NOMO-1 treated with DMSO at 0.1 percent for 48 hours (cell line): ENCODE measurements around the gene UNC79.

ENCODE experiments used
- DNase-seq: peaks from one replicate; lab custom pipeline; 2025; ENCODE audit not compliant: unreplicated experiment; lab: John Stamatoyannopoulos, UW

The UNC79 gene

DNA sequence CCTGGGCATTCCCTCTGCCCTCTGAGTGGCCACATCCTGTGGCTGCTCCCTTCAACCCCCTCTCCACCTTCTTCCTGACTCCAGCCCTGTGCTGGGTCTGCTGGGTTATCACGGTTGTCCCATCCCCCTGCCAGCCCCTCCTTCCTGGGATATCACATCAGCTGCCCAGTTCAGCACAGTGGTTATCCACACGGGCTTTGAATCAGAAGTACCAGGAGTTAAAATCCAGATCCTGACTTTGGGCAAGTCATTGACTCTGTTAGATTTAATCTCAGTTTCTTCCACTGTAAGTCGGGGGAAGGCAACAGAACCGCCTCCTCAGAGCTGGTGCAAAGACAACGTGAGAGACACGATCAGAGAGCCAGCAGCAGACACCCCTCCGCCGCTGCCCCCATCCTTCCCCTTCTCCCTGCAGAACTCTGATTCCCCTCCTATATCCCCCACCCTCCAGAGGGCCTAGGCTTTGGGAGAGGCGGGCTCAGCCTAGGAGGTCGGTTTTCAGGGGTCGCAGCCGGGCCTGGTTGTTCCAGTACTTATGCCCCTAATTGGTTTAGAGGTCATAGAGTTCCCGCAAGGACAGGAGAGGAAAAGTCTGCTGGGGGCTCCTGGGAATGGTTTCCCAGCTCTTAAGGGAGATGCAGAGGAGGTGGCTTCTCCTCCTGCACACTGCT, 315.0 kb downstream of the UNC79 start:
- DNase-seq, result no peak

DNA sequence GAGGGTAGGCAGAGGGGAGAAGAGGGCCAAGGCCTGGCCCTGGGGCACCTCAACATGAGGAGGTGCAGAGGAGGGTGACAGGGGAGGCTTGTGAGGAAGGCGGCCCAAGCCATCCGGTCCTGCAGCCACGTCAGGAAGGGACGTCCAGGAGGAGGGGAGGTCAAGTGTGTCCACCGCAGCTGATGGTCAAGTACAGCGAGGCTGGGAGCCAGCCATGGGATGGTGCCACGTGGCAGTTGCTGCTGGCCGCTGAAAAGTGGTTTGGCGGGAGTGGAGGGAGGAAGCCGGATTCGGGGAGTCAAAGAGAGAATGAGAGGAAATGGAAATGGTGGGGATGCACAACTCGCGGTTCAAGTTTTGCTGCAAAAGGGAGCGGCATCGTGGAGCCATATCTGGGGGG, 316.4 kb downstream of the UNC79 start:
- no peak for DNase-seq

DNA sequence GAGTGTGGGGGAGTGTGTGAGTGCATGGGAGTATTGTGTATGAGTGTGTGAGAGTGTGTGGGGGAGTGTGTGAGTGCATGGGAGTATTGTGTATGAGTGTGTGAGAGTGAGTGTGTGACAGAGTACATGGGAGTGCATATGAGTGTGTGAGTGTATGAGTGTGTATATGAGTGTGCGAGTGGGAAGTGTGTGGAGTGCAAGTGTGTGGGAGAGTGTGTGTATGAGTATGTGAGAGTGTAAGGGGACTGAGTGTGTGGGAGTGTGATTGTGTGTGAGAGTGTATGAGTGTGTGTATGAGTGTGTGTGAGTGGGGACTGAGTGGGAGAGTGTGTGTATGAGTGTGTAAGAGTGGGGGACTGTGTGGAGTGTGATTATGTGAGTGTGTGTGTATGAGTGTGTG, 316.8 kb downstream of the UNC79 start:
- no peak for DNase-seq

DNA sequence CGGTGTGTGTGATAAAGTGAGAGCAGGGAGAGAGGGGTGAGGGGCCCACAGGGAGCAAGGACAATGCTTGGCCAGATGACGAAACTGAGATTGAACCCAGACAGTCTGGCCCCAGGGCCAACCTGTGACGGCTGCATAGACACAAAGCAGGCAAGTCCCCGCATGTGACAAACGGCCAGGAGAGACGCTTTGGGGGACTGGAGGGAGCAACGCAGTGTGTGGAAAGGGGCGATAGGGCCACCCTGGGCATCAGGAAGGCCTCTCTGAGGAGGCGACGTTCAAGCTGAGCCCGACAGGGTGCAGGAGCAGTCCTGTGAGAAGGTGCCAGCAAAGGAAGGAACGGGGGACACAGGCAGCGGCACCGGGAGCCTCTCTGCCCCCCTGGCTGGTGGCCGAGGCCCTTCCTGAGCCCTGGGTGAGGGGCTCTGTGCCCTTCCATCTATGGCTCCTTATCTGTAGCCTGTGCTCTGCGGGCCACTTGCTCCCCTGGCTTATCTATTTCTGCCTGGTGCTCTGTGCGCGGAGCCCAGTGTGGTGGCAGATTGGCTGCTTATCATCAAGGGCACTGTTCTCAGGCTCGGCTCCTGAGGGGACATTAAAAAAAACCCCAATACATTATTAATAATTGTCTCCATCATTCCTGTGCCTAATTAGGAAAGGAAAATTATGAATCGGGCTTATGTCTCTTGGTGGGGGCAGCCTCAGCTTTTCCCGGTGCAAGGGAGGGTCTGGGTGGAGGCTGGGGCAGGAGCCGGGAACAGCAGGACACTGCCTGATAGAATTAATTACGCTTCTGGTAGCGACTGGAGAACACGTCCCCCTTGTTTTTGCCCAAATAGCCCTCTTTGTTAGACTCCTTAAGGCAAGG, 317.7 kb downstream of the UNC79 start:
- DNase-seq, result no peak

DNA sequence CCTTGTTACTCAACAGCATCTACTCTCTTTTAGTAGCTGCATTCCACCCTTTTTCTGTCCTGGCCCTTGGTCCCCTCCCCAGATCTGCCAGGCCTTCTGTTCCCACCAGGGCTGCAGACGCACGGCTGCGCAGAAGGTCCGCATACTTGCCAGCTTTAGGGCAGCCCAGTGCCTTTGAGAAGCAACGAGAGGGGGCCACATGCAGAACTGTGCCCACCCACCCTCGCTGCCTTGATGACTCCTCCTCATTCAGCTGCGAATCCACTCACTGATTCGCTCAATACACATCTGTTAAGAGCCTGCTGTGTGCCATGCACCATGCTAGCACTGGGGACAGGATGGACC, 318.3 kb downstream of the UNC79 start:
- DNase-seq, result no peak

DNA sequence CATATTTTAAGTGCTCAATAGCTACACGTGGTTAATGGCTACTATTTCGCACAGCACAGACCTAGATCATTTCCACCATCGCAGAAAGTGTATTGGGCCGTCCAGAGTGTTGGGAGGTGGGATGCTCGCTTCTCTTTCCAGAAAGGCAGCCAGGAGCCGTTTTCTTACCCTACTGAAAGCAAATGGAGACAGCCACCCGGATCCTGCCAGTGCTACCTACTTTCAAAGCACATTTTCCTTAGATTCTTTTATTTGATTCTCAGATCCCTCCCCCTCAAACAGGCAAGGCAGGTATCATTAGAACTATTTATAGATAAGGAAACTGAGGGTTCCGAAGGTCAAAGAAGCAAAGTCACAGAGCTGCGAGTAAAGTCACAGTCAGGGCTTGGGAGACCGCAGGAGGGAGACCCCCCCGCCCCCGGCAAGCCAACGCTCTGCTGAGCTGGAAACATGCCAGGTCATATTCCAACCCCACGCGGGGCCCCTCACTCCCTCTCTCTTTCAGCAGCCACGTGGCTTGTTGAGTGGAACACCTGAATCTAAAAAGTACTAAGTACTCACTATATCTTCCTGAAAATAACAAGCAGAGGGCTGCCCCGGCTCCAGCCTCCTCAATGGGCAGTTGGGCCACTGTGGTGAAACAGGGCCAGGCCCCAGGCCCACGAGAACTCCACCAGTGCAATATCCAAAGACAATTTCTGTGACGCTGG, 321.4 kb downstream of the UNC79 start:
- DNase-seq, result no peak

DNA sequence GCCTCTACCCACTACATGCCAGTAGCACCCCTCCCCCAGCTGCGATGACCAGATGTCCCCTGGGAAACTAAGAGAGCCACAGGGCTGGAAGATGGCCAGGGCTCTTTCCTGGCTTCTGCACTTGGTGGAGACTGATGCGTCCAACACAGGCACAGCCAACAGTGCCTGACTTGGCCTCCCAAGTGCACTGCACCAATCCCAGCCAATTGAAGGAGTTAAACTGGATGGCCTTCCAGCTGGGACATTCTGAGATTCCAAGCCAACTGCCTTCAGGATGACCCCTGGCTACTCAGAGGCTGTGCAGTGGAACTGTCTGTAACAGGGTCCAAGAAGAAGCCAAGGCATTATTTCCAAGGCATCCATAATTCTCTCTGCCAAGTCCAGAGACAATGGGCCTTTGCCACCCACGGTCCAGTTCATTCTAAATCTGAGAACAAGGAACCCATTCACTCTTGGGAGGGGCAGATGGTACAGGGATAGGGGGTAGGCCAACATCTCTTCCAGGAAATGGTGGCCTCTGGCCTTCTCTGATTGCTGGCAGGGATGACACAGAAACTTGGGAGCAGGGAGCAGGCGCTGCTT, 322.3 kb downstream of the UNC79 start:
- no peak for DNase-seq

DNA sequence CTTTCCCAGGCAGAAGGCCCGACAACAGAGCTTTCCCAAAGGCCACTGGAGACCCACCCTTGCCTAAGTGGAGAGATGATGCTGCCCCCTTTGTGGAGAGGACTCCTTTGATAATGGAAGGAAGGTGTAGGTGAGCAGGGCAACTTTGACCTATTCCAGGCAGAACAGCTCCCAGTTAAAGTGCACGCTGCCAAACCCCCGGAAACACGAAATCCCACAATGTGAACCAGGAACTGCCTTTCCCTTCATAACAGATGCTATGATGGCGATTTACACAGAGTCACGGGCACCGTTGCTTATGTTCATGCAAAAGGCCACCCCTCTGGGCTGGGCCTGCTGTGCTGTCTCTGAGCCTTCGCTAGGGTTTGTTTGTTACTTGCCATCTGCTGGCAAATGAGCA, 322.9 kb downstream of the UNC79 start:
- no peak for DNase-seq

DNA sequence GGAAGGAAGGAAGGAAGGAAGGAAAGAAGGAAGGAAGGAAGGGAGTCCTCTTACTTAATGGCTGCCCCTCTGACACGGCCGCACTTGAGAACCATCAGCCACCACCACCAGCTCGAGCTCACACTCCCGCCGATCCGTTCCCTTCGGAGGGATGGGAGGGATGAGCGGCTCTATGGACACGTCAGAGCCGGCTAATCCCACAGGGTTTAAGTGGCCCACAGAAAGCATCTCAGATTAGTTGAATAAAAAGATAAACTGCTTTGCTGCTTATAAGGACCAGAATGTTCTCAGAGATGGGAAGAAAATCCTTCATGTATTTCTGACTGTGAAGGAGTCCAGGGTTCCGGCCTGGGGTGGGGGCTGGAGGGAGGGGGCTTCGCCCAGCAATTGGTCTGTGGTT, 326.5 kb downstream of the UNC79 start:
- no peak for DNase-seq
